Measurements from ENCODE around the gene MGLL.

DNA sequence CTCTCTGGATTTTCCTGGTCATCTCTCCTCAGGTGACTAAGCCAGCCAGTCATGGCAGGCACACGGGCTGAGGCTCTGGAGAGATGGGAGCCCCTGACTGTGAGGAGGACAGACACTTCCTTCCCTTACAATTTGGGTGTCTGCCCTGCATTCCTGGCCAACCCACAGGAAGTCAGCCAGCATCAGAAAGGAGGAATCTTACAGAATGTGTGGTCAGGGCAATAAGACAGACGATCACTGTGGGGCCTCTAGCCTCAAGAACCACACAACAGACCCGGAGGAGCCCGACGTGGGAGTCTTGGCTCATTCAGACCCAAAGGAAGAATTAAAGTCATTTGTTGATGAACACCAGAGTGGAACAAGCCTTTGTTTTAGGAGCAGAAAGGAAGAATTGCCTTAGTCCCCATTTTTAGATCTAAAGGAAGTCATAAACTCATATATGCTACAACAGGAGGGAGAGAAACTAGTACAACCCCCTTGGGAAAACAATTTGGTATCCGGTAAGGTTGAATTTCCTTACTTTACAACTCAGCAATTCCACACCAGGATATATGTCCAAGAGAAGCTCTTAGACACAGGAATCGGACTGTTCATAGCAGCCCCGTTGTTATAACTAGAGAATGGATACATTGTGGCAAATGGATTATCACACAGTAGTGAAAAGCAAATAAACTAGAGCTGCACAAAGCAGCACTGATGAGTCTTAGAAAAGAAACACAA lies 87.4 kb downstream of the MGLL start:
- TF ChIP-seq, protein P1, sequence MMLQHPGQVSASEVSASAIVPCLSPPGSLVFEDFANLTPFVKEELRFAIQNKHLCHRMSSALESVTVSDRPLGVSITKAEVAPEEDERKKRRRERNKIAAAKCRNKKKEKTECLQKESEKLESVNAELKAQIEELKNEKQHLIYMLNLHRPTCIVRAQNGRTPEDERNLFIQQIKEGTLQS (IDR thresholded peaks at IDR 0.05), result no peak
- TF ChIP-seq CTCF (IDR thresholded peaks at IDR 0.05; ENCODE audit: low read depth, low read length, missing input control) (no peak), RAD21 (IDR thresholded peaks at IDR 0.05) (no peak), TAF1 (conservative IDR thresholded peaks at IDR 0.05) (no peak)
